Kidney (tissue), 14 donors: Measurements from ENCODE around the gene MORC1. TPM values are rescaled to one million over a fixed set of nuclear protein-coding genes. Genes with fewer than 3 reads are reported as not detected.

Experiments used
- DNase-seq, 5 donors: peaks; one replicate each; pipeline ENCODE4 v3.0.0-alpha.2; 2013 to 2020
- FAIRE-seq: peaks from 2 replicates; lab custom pipeline; 2012; peaks lifted over from hg19 to GRCh38; lab: Jason Lieb, UNC
- H3K27ac ChIP-seq, 2 donors: one replicate each; pipeline ENCODE4 v1.7.0; 2013; ENCODE audit warnings: low read depth in 2 of 2, low read length in 2 of 2, inconsistent platforms in 1 of 2
- H3K27me3 ChIP-seq: one replicate; pipeline ENCODE4 v1.7.1; 2013; ENCODE audit warnings: low read length, inconsistent platforms; ENCODE audit not compliant: control insufficient read depth, insufficient read depth
- H3K36me3 ChIP-seq, 3 donors: one replicate each; pipeline versions ENCODE4 v1.7.0 to v1.7.1; 2013; ENCODE audit warnings: low read length in 3 of 3, control low read depth in 1 of 3, inconsistent platforms in 1 of 3; ENCODE audit not compliant: insufficient read depth in 3 of 3, control insufficient read depth in 2 of 3
- H3K4me1 ChIP-seq, 3 donors: one replicate each; pipeline versions ENCODE4 v1.7.0 to v1.7.1; 2013; ENCODE audit warnings: low read length in 3 of 3, inconsistent platforms in 1 of 3, low read depth in 1 of 3; ENCODE audit not compliant: control insufficient read depth in 2 of 3, insufficient read depth in 2 of 3
- H3K4me3 ChIP-seq, 3 donors: one replicate each; pipeline versions ENCODE4 v1.7.0 to v1.8.1; 2013; ENCODE audit warnings: low read length in 3 of 3, control low read depth in 1 of 3, inconsistent platforms in 1 of 3
- H3K9ac ChIP-seq, 3 donors: one replicate each; pipeline versions ENCODE4 v1.7.0 to v1.7.1; 2013; ENCODE audit warnings: low read length in 3 of 3, control low read depth in 1 of 3, inconsistent platforms in 1 of 3
- H3K9me3 ChIP-seq, 3 donors: one replicate each; pipeline versions ENCODE4 v1.7.0 to v1.7.1; 2013; ENCODE audit warnings: low read length in 3 of 3, control low read depth in 1 of 3, inconsistent platforms in 1 of 3; ENCODE audit not compliant: control insufficient read depth in 2 of 3, insufficient read depth in 1 of 3
- intact Hi-C: fragments of 100-400 bp; cut with DNase I; formaldehyde crosslinking; loops from one replicate; pipeline ENCODE4 v1.11.1; 2022
- polyA plus RNA-seq: library from polyadenylated mRNA; stranded (reverse); fragments of 350-450 nt; fragmentation: Illumina TruSeq; extraction: RNeasy Lipid Tissue Mini Kit (QIAGEN cat#74804); gene quantifications from one replicate; pipeline ENCODE4 v1.2.3, GENCODE V29; 2014; ENCODE audit warnings: low read depth, low replicate concordance; ENCODE audit not compliant: insufficient read depth
- total RNA-seq: library from RNA; stranded (reverse); fragmentation: NEBNext Ultra II Directional; extraction: Animal tissue kit (Norgen Biotek cat#: 25700); gene quantifications from one replicate; pipeline ENCODE4 v1.2.1, GENCODE V29; 2021
- TF ChIP-seq, protein P1 (sequence below): IDR thresholded peaks from 3 replicates; pipeline ENCODE4 v1.5.1; 2012; ENCODE audit warnings: mild to moderate bottlenecking, moderate library complexity, borderline replicate concordance; ENCODE audit not compliant: insufficient read depth; ENCODE audit errors: extremely low read depth
- donor health status: control.
- donor health status: control.
- donor health status: control.
- donor health status: control.
- donor health status: control.
- donor health status: DM: yes; HTN: yes; CAD: no.
- donor health status: Normal renal cell carcinoma (clear cell type).

The MORC1 gene
- total and polyA plus RNA-seq, 2 donors from 2014 or later, result 0.06 TPM; not detected in 1

DNA sequence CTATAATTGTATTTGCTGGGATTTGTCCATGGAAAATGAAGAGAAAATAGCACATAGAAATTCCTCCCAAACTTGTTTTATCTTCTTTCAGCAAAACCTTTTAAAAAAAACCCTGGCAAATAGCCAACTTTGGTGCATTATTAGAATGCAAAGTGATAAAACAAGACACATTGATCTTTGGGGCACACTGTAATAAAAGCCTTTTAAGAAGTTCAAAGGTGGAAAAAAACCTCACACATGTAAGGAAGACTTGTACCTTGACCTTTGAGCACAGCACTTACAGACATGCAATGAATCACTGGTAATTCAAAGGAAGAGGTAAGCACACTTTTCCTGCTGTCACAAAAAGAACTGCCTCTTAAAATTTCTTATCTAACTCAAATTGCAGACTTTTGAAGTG lies 8.0 kb upstream of the MORC1 start:
- FAIRE-seq (peak; percentile 15), DNase-seq (peak in 2 of 5 donors; percentile 52 to 57)
- H3K9me3 ChIP-seq, result no peaks in the 10 kb centered on the region

DNA sequence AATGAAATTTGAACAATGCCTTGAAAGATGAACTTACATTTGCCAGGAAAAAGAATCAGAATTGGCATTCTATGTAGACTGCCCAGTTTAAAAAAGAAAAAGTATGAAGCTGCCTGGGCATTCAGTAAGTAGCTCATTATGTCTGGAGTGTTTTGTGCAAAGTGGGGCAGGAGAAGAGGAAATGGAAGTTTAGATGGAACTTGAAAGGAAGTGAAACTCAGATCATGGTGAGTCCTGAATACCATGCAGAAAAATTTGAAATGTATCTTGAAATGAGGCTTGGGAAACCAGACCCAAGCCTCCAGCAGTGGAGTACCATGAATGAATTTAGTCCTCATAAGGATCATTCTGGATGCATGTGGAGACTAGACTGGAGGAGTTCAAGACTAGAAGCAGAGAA lies 4.8 kb upstream of the MORC1 start:
- H3K4me3 ChIP-seq, result no peak overlapping the region
- FAIRE-seq (no peak), DNase-seq (no peak)
- H3K9me3 ChIP-seq, result no peaks in the 10 kb centered on the region
- TF ChIP-seq, protein P1, sequence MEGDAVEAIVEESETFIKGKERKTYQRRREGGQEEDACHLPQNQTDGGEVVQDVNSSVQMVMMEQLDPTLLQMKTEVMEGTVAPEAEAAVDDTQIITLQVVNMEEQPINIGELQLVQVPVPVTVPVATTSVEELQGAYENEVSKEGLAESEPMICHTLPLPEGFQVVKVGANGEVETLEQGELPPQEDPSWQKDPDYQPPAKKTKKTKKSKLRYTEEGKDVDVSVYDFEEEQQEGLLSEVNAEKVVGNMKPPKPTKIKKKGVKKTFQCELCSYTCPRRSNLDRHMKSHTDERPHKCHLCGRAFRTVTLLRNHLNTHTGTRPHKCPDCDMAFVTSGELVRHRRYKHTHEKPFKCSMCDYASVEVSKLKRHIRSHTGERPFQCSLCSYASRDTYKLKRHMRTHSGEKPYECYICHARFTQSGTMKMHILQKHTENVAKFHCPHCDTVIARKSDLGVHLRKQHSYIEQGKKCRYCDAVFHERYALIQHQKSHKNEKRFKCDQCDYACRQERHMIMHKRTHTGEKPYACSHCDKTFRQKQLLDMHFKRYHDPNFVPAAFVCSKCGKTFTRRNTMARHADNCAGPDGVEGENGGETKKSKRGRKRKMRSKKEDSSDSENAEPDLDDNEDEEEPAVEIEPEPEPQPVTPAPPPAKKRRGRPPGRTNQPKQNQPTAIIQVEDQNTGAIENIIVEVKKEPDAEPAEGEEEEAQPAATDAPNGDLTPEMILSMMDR, result no peak
- no peak overlapping the region for H3K9ac ChIP-seq
- no peak overlapping the region for H3K27ac ChIP-seq
- no peaks in the 10 kb centered on the region for H3K4me1 ChIP-seq
- H3K27me3 ChIP-seq, result no peaks in the 10 kb centered on the region
- no peaks in the 10 kb centered on the region for H3K36me3 ChIP-seq
- intact Hi-C loops, result no loop called here

More for the DNA sequence above, 8.0 kb upstream of the MORC1 start:
- Histone ChIP-seq H3K4me1 (peaks cover 0 to 2% (median 0%) of the 10 kb centered on the region in 3 donors), H3K4me3 (no peak overlapping the region), H3K27me3 (no peaks in the 10 kb centered on the region), H3K36me3 (no peaks in the 10 kb centered on the region), H3K27ac (no peak overlapping the region), H3K9ac (no peak overlapping the region)
- TF ChIP-seq, protein P1, result no peak
- intact Hi-C loops, result no loop called here

GRCh38 chr3:109118584-109118983 lies 650 bp upstream of the MORC1 start:
- no peak overlapping the region for H3K27ac ChIP-seq
- FAIRE-seq, result no peak
- intact Hi-C loops, result no loop called here

More at GRCh38 chr3:109118584-109118983, 650 bp upstream of the MORC1 start:
- H3K27me3 ChIP-seq, result no peaks in the 10 kb centered on the region
- DNase-seq, result no peak
- TF ChIP-seq, protein P1, result no peak
- H3K36me3 ChIP-seq, result no peaks in the 10 kb centered on the region
- H3K4me3 ChIP-seq, result no peak overlapping the region
- H3K9ac ChIP-seq, result no peak overlapping the region
- H3K4me1 ChIP-seq, result no peaks in the 10 kb centered on the region
- H3K9me3 ChIP-seq, result no peaks in the 10 kb centered on the region
